Measurements from ENCODE around the gene NDUFV1. TPM values are rescaled to one million over a fixed set of nuclear protein-coding genes. Genes with fewer than 3 reads are reported as not detected.
"Not testable (repeated sequence)": the region's sequence is repeated elsewhere in the genome, so short reads cannot be mapped to it uniquely, and the experiment has no call there.

Gene NDUFV1
- total RNA-seq, 1 donor from 2014 or later, result 244 TPM

GRCh38 chr11:67623795-67624194 is 17.1 kb downstream of the NDUFV1 start:
- intact Hi-C loops (cut with micrococcal nuclease), result not testable (repeated sequence)

GRCh38 chr11:67626131-67626833 is 19.5 kb downstream of the NDUFV1 start:
- intact Hi-C loops (cut with micrococcal nuclease), result loop anchor here (5.0 kb wide), 2 partner anchors 44 to 91 kb away; partner anchors contain the start of gene GSTP1

GRCh38 chr11:67626970-67627369 is 20.2 kb downstream of the NDUFV1 start:
- intact Hi-C loops (cut with micrococcal nuclease), result loop anchor here (5.0 kb wide), 2 partner anchors 45 to 90 kb away; partner anchors contain the start of gene GSTP1

GRCh38 chr11:67627441-67627811 is 20.7 kb downstream of the NDUFV1 start:
- intact Hi-C loops (cut with micrococcal nuclease), result loop anchor here (5.0 kb wide), 2 partner anchors 45 to 90 kb away; partner anchors contain the start of gene GSTP1

- intact Hi-C loops (cut with micrococcal nuclease), result loop anchor here (5.0 kb wide), 2 partner anchors 46 to 89 kb away; partner anchors contain the start of gene GSTP1
These were observed 21.3 kb downstream of the NDUFV1 start for GRCh38 chr11:67627812-67628624.

- intact Hi-C loops (cut with micrococcal nuclease), result loop anchor here (1.0 to 5.0 kb wide), 6 partner anchors 15 to 121 kb away; partner anchors contain the start of genes CDK2AP2, GSTP1 and NDUFV1
These were observed 22.1 kb downstream of the NDUFV1 start for GRCh38 chr11:67628710-67629385.

GRCh38 chr11:67629386-67630227 is 22.9 kb downstream of the NDUFV1 start, which contains the start of gene NUDT8:
Gene NUDT8, minus strand, starts transcription at chr11:67629937. Its CDS starts 26 bp downstream, at chr11:67629911.
- intact Hi-C loops (cut with micrococcal nuclease), result loop anchor here (1.0 to 5.0 kb wide), 10 partner anchors 15 to 401 kb away; partner anchors contain the start of genes CDK2AP2, GSTP1, NDUFS8 and NDUFV1

- intact Hi-C loops (cut with micrococcal nuclease), result loop anchor here (1.0 kb wide), 4 partner anchors 175 to 400 kb away; partner anchors contain the start of genes NDUFS8 and POLD4
These were observed 23.6 kb downstream of the NDUFV1 start for GRCh38 chr11:67630228-67630942.

- intact Hi-C loops (cut with micrococcal nuclease), result loop anchor here (1.0 kb wide), 4 partner anchors 174 to 399 kb away; partner anchors contain the start of genes NDUFS8 and POLD4
These were observed 24.2 kb downstream of the NDUFV1 start for GRCh38 chr11:67630943-67631331.

- intact Hi-C loops (cut with micrococcal nuclease), result no loop called here
These were observed 24.7 kb downstream of the NDUFV1 start for GRCh38 chr11:67631411-67631810.

GRCh38 chr11:67631853-67632174 is 25.1 kb downstream of the NDUFV1 start:
- intact Hi-C loops (cut with micrococcal nuclease), result no loop called here

GRCh38 chr11:67632175-67632981 is 25.6 kb downstream of the NDUFV1 start:
- intact Hi-C loops (cut with micrococcal nuclease), result no loop called here

- intact Hi-C loops (cut with micrococcal nuclease), result no loop called here
These were observed 26.4 kb downstream of the NDUFV1 start for GRCh38 chr11:67632982-67633755.

GRCh38 chr11:67633758-67634365 is 27.1 kb downstream of the NDUFV1 start:
- intact Hi-C loops (cut with micrococcal nuclease), result no loop called here

GRCh38 chr11:67634366-67635230 is 27.9 kb downstream of the NDUFV1 start:
- intact Hi-C loops (cut with micrococcal nuclease), result no loop called here

GRCh38 chr11:67635231-67635521 is 28.4 kb downstream of the NDUFV1 start:
- intact Hi-C loops (cut with micrococcal nuclease), result no loop called here

GRCh38 chr11:67636962-67637361 is 30.2 kb downstream of the NDUFV1 start:
- intact Hi-C loops (cut with micrococcal nuclease), result no loop called here

All from T-helper 1 cell treated with Interleukin-12 subunit alpha and Interleukin-12 subunit beta and Interleukin-4 antibody, amounts not matched to agents 30 ng/mL and 1 ng/mL, for 36 hours (primary cell).